ENCODE results near the gene GID8. TPM values are rescaled to one million over a fixed set of nuclear protein-coding genes. Genes with fewer than 3 reads are reported as not detected.
A peak's percentile ranks its signal among the peaks of the same experiment; 100 is the strongest.

Gene GID8
- total RNA-seq, 1 donor from 2014 or later: 45.0 TPM

GRCh38 chr20:62898970-62899632 is 38.8 kb upstream of the GID8 start:
- Mint-ChIP-seq H3K4me1 (ENCODE audit: unreplicated experiment) (peaks cover 17% of the 10 kb centered on the region), H3K9me3 (ENCODE audit: unreplicated experiment) (no peaks in the 10 kb centered on the region), H3K4me3 (ENCODE audit: unreplicated experiment) (no peak overlapping the region), H3K27ac (ENCODE audit: unreplicated experiment) (no peak overlapping the region), H3K27me3 (ENCODE audit: unreplicated experiment) (peaks cover 11% of the 10 kb centered on the region), H3K36me3 (ENCODE audit: low read depth, unreplicated experiment) (peaks cover 22% of the 10 kb centered on the region)
- no peak for TF ChIP-seq CTCF (IDR thresholded peaks at IDR 0.05; ENCODE audit: unreplicated experiment)
- DNase-seq (ENCODE audit: low spot score): no peak

GRCh38 chr20:62899633-62900051 is 38.3 kb upstream of the GID8 start:
- H3K9me3 Mint-ChIP-seq (ENCODE audit: unreplicated experiment): no peaks in the 10 kb centered on the region
- no peak overlapping the region for H3K4me3 Mint-ChIP-seq (ENCODE audit: unreplicated experiment)
- DNase-seq (ENCODE audit: low spot score): no peak
- TF ChIP-seq CTCF (IDR thresholded peaks at IDR 0.05; ENCODE audit: unreplicated experiment): no peak
- H3K27ac Mint-ChIP-seq (ENCODE audit: unreplicated experiment): no peak overlapping the region
- peaks cover 17% of the 10 kb centered on the region for H3K4me1 Mint-ChIP-seq (ENCODE audit: unreplicated experiment)
- H3K36me3 Mint-ChIP-seq (ENCODE audit: low read depth, unreplicated experiment): peaks cover 24% of the 10 kb centered on the region
- H3K27me3 Mint-ChIP-seq (ENCODE audit: unreplicated experiment): peaks cover 11% of the 10 kb centered on the region

GRCh38 chr20:62900052-62900691 is 37.8 kb upstream of the GID8 start:
- Mint-ChIP-seq H3K27ac (ENCODE audit: unreplicated experiment) (peak overlapping the region; percentile 94), H3K27me3 (ENCODE audit: unreplicated experiment) (peaks cover 11% of the 10 kb centered on the region), H3K36me3 (ENCODE audit: low read depth, unreplicated experiment) (peaks cover 25% of the 10 kb centered on the region), H3K9me3 (ENCODE audit: unreplicated experiment) (no peaks in the 10 kb centered on the region), H3K4me1 (ENCODE audit: unreplicated experiment) (peaks cover 17% of the 10 kb centered on the region), H3K4me3 (ENCODE audit: unreplicated experiment) (no peak overlapping the region)
- peak; percentile 81 for DNase-seq (ENCODE audit: low spot score)
- TF ChIP-seq CTCF (IDR thresholded peaks at IDR 0.05; ENCODE audit: unreplicated experiment): peak; percentile 70

- TF ChIP-seq CTCF (IDR thresholded peaks at IDR 0.05; ENCODE audit: unreplicated experiment): no peak
- Mint-ChIP-seq H3K9me3 (ENCODE audit: unreplicated experiment) (no peaks in the 10 kb centered on the region), H3K4me1 (ENCODE audit: unreplicated experiment) (peaks cover 20% of the 10 kb centered on the region), H3K27me3 (ENCODE audit: unreplicated experiment) (peaks cover 9% of the 10 kb centered on the region), H3K4me3 (ENCODE audit: unreplicated experiment) (no peak overlapping the region), H3K27ac (ENCODE audit: unreplicated experiment) (peak overlapping the region; percentile 94), H3K36me3 (ENCODE audit: low read depth, unreplicated experiment) (peaks cover 29% of the 10 kb centered on the region)
- DNase-seq (ENCODE audit: low spot score): peak; percentile 43
Measured at GRCh38 chr20:62900692-62901584, 37.0 kb upstream of the GID8 start.
